Lower lobe of right lung (tissue), 2 donors: Measurements from ENCODE around the gene KIAA1958. TPM values are rescaled to one million over a fixed set of nuclear protein-coding genes. Genes with fewer than 3 reads are reported as not detected.

ENCODE experiments used
- ATAC-seq, 2 donors: fragments of 200-7000 bp; cut with Tn5 transposase; one replicate each; pipeline ENCODE4 v1.9.1; 2020 to 2022; ENCODE audit warnings: mild to moderate bottlenecking in 2 of 2, moderate library complexity in 2 of 2
- DNase-seq: peaks from one replicate; pipeline ENCODE4 v3.0.0-alpha.2; 2020
- H3K27ac ChIP-seq: fragments of 200-600 bp; one replicate; pipeline ENCODE4 v1.8.0; 2022
- H3K27me3 ChIP-seq: fragments of 200-600 bp; one replicate; pipeline ENCODE4 v1.8.0; 2022; ENCODE audit warnings: low read depth
- H3K36me3 ChIP-seq: fragments of 200-600 bp; one replicate; pipeline ENCODE4 v1.8.0; 2022; ENCODE audit warnings: mild to moderate bottlenecking
- H3K4me1 ChIP-seq: fragments of 200-600 bp; one replicate; pipeline ENCODE4 v1.8.0; 2022
- H3K4me3 ChIP-seq: fragments of 200-600 bp; one replicate; pipeline ENCODE4 v1.8.0; 2022; ENCODE audit warnings: mild to moderate bottlenecking
- H3K9me3 ChIP-seq: fragments of 200-600 bp; one replicate; pipeline ENCODE4 v1.8.0; 2022
- CTCF ChIP-seq: fragments of 200-600 bp; IDR thresholded peaks from one replicate; pipeline ENCODE4 v1.8.0; 2022; ENCODE audit warnings: antibody characterized with exemption, mild to moderate bottlenecking
- intact Hi-C: fragments of 100-400 bp; cut with DNase I; formaldehyde crosslinking; loops from one replicate; pipeline ENCODE4 v1.11.0; 2022
- total RNA-seq: library from RNA; stranded (reverse); fragmentation: NEBNext Ultra II Directional; extraction: Animal tissue kit (Norgen Biotek cat#: 25700); gene quantifications from one replicate; pipeline ENCODE4 v1.2.1, GENCODE V29; 2021
- donor health status: DM: no; HTN: yes; CAD: no; lungs with severe emphysema.

KIAA1958 gene
- total RNA-seq, 1 donor from 2014 or later, result 14.1 TPM

GRCh38 chr9:112520069-112520468, 33.4 kb downstream of the KIAA1958 start:
- intact Hi-C loops, result no loop called here
- DNase-seq (no peak), ATAC-seq (no peak)
- Histone ChIP-seq H3K36me3 (no peaks in the 10 kb centered on the region), H3K27ac (no peak overlapping the region), H3K9me3 (no peaks in the 10 kb centered on the region), H3K27me3 (no peaks in the 10 kb centered on the region), H3K4me3 (no peak overlapping the region), H3K4me1 (no peaks in the 10 kb centered on the region)
- no peak for TF ChIP-seq CTCF

GRCh38 chr9:112520656-112521055, 34.0 kb downstream of the KIAA1958 start:
- ATAC-seq, result no peak
- H3K4me3 ChIP-seq, result no peak overlapping the region
- no peaks in the 10 kb centered on the region for H3K27me3 ChIP-seq
- no peak for TF ChIP-seq CTCF
- no peak for DNase-seq
- no peaks in the 10 kb centered on the region for H3K36me3 ChIP-seq
- H3K27ac ChIP-seq, result no peak overlapping the region
- no peaks in the 10 kb centered on the region for H3K4me1 ChIP-seq
- no peaks in the 10 kb centered on the region for H3K9me3 ChIP-seq
- intact Hi-C loops, result no loop called here

GRCh38 chr9:112526973-112527372, 40.3 kb downstream of the KIAA1958 start:
- DNase-seq, result no peak
- Histone ChIP-seq H3K36me3 (no peaks in the 10 kb centered on the region), H3K27ac (no peak overlapping the region), H3K4me3 (no peak overlapping the region), H3K4me1 (no peaks in the 10 kb centered on the region), H3K27me3 (no peaks in the 10 kb centered on the region), H3K9me3 (no peaks in the 10 kb centered on the region)
- intact Hi-C loops, result no loop called here
- no peak for ATAC-seq
- no peak for TF ChIP-seq CTCF

GRCh38 chr9:112527959-112528358, 41.3 kb downstream of the KIAA1958 start:
- Histone ChIP-seq H3K4me1 (no peaks in the 10 kb centered on the region), H3K9me3 (no peaks in the 10 kb centered on the region), H3K36me3 (no peaks in the 10 kb centered on the region), H3K4me3 (no peak overlapping the region), H3K27ac (no peak overlapping the region), H3K27me3 (no peaks in the 10 kb centered on the region)
- ATAC-seq, result no peak
- no peak for TF ChIP-seq CTCF
- DNase-seq, result no peak
- intact Hi-C loops, result no loop called here

- no peak for ATAC-seq
- intact Hi-C loops, result no loop called here
- Histone ChIP-seq H3K36me3 (no peaks in the 10 kb centered on the region), H3K27ac (no peak overlapping the region), H3K9me3 (no peaks in the 10 kb centered on the region), H3K4me3 (no peak overlapping the region), H3K4me1 (no peaks in the 10 kb centered on the region), H3K27me3 (no peaks in the 10 kb centered on the region)
- no peak for TF ChIP-seq CTCF
- DNase-seq, result no peak
Observed at GRCh38 chr9:112529316-112529715, 42.7 kb downstream of the KIAA1958 start.

- intact Hi-C loops, result no loop called here
- Histone ChIP-seq H3K9me3 (no peaks in the 10 kb centered on the region), H3K4me1 (no peaks in the 10 kb centered on the region), H3K27me3 (no peaks in the 10 kb centered on the region), H3K27ac (no peak overlapping the region), H3K4me3 (no peak overlapping the region), H3K36me3 (no peaks in the 10 kb centered on the region)
- no peak for ATAC-seq
- no peak for DNase-seq
- TF ChIP-seq CTCF, result no peak
Observed at GRCh38 chr9:112530751-112531205, 44.2 kb downstream of the KIAA1958 start.
